ENCODE data around the gene SLC5A5.

GRCh38 chr19:17840019-17840418 is 31.7 kb upstream of the SLC5A5 start:
- TF ChIP-seq POLR2A (IDR thresholded peaks at IDR 0.05) (no peak), CTCF (IDR thresholded peaks at IDR 0.05) (no peak)

Measured in suprapubic skin (tissue), 3 donors.